Measurements from ENCODE around the gene CEP112.
"Not testable (repeated sequence)": the region's sequence is repeated elsewhere in the genome, so short reads cannot be mapped to it uniquely, and the experiment has no call there.

CEP112 gene

GRCh38 chr17:66165537-66166123, 26.3 kb downstream of the CEP112 start:
- peak; percentile 69 for DNase-seq (ENCODE audit: low read depth, low spot score)

GRCh38 chr17:66155055-66155454, 36.9 kb downstream of the CEP112 start:
- not testable (repeated sequence) for DNase-seq (ENCODE audit: low read depth, low spot score)

- DNase-seq (ENCODE audit: low read depth, low spot score), result peak; percentile 32
Measured at GRCh38 chr17:66152756-66153155, 39.2 kb downstream of the CEP112 start.

- DNase-seq (ENCODE audit: low read depth, low spot score), result no peak
Measured at GRCh38 chr17:66150708-66151107, 41.2 kb downstream of the CEP112 start.

- no peak for DNase-seq (ENCODE audit: low read depth, low spot score)
Measured at GRCh38 chr17:66149562-66149961, 42.4 kb downstream of the CEP112 start.

GRCh38 chr17:66146394-66146793, 45.5 kb downstream of the CEP112 start:
- no peak for DNase-seq (ENCODE audit: low read depth, low spot score)

- DNase-seq (ENCODE audit: low read depth, low spot score), result no peak
Measured at GRCh38 chr17:66143657-66144282, 48.2 kb downstream of the CEP112 start.

- no peak for DNase-seq (ENCODE audit: low read depth, low spot score)
Measured at GRCh38 chr17:66142428-66142827, 49.5 kb downstream of the CEP112 start.

GRCh38 chr17:66138120-66138519, 53.8 kb downstream of the CEP112 start:
- no peak for DNase-seq (ENCODE audit: low read depth, low spot score)

- DNase-seq (ENCODE audit: low read depth, low spot score), result no peak
Measured at GRCh38 chr17:66135896-66136295, 56.0 kb downstream of the CEP112 start.

- DNase-seq (ENCODE audit: low read depth, low spot score), result no peak
Measured at GRCh38 chr17:66135219-66135618, 56.7 kb downstream of the CEP112 start.

- no peak for DNase-seq (ENCODE audit: low read depth, low spot score)
Measured at GRCh38 chr17:66129759-66130158, 62.2 kb downstream of the CEP112 start.

- no peak for DNase-seq (ENCODE audit: low read depth, low spot score)
Measured at GRCh38 chr17:66126231-66126630, 65.7 kb downstream of the CEP112 start.

GRCh38 chr17:66123163-66123562, 68.8 kb downstream of the CEP112 start:
- DNase-seq (ENCODE audit: low read depth, low spot score), result peak; percentile 39

- no peak for DNase-seq (ENCODE audit: low read depth, low spot score)
Measured at GRCh38 chr17:66115246-66115645, 76.7 kb downstream of the CEP112 start.

GRCh38 chr17:66114609-66115008, 77.3 kb downstream of the CEP112 start:
- DNase-seq (ENCODE audit: low read depth, low spot score), result no peak

GRCh38 chr17:66107731-66108130, 84.2 kb downstream of the CEP112 start:
- no peak for DNase-seq (ENCODE audit: low read depth, low spot score)

GRCh38 chr17:66098040-66098439, 93.9 kb downstream of the CEP112 start:
- peak; percentile 2 for DNase-seq (ENCODE audit: low read depth, low spot score)

- no peak for DNase-seq (ENCODE audit: low read depth, low spot score)
Measured at GRCh38 chr17:66094727-66095126, 97.2 kb downstream of the CEP112 start.

GRCh38 chr17:66091445-66092080, 100.4 kb downstream of the CEP112 start:
- DNase-seq (ENCODE audit: low read depth, low spot score), result no peak

GRCh38 chr17:66089764-66090163, 102.2 kb downstream of the CEP112 start:
- no peak for DNase-seq (ENCODE audit: low read depth, low spot score)

GRCh38 chr17:66088173-66088572, 103.8 kb downstream of the CEP112 start:
- no peak for DNase-seq (ENCODE audit: low read depth, low spot score)

GRCh38 chr17:66087073-66087472, 104.9 kb downstream of the CEP112 start:
- DNase-seq (ENCODE audit: low read depth, low spot score), result no peak
